CD14-positive monocyte (primary cell): ENCODE data around the gene GPR39. TPM values are rescaled to one million over a fixed set of nuclear protein-coding genes. Genes with fewer than 3 reads are reported as not detected.

ENCODE experiments used
- DNase-seq, 3 donors: peaks; one replicate each; pipeline ENCODE4 v3.0.0-alpha.2; 2011 to 2022
- H2AFZ ChIP-seq: 2 replicates; pipeline ENCODE4 v1.6.0; 2012; ENCODE audit warnings: mild to moderate bottlenecking, low read depth, low read length, inconsistent platforms; ENCODE audit not compliant: insufficient read depth, poor library complexity, severe bottlenecking
- H3K27ac ChIP-seq, 2 donors: 1 replicate in 1 of 2; 2 replicates in 1 of 2; pipeline ENCODE4 v1.5.1; 2012 to 2013; ENCODE audit warnings: low read length in 2 of 2, control low read depth in 1 of 2, inconsistent platforms in 1 of 2, low read depth in 1 of 2, mild to moderate bottlenecking in 1 of 2
- H3K27me3 ChIP-seq, 2 donors: one replicate each; pipeline versions ENCODE4 v1.6.0 to v1.6.1; 2011 to 2013; ENCODE audit warnings: low read length in 2 of 2; ENCODE audit not compliant: control insufficient read depth in 2 of 2, insufficient read depth in 2 of 2
- H3K36me3 ChIP-seq, 2 donors: replicated peaks in 1 of 2; 1 replicate in 1 of 2; 2 replicates in 1 of 2; pipeline versions ENCODE4 v1.5.1 to v1.6.1; 2012 to 2013; ENCODE audit warnings: low read length in 2 of 2, control low read depth in 1 of 2, inconsistent platforms in 1 of 2, mild to moderate bottlenecking in 1 of 2; ENCODE audit not compliant: insufficient read depth in 2 of 2, control insufficient read depth in 1 of 2
- H3K4me1 ChIP-seq, 2 donors: 1 replicate in 1 of 2; 2 replicates in 1 of 2; pipeline versions ENCODE4 v1.5.1 to v1.6.1; 2012 to 2013; ENCODE audit warnings: low read length in 2 of 2, control low read depth in 1 of 2, inconsistent platforms in 1 of 2, mild to moderate bottlenecking in 1 of 2, moderate library complexity in 1 of 2; ENCODE audit not compliant: insufficient read depth in 2 of 2, control insufficient read depth in 1 of 2
- H3K4me2 ChIP-seq: replicated peaks from 2 replicates; pipeline ENCODE3; 2012; ENCODE audit warnings: low read length, moderate library complexity, mild to moderate bottlenecking; ENCODE audit not compliant: poor library complexity, severe bottlenecking; ENCODE audit errors: extremely low read depth
- H3K4me3 ChIP-seq, 3 experiments: fragments of 200-600 bp in 1 of 3; sonication (generic) in 1 of 3; replicated peaks in 1 of 3; 1 replicate in 2 of 3; 2 replicates in 1 of 3; pipeline ENCODE4 v1.5.1; 2011 to 2013; ENCODE audit warnings: low read length in 3 of 3, mild to moderate bottlenecking in 3 of 3, control low read depth in 2 of 3, low read depth in 2 of 3, inconsistent platforms in 1 of 3, moderate library complexity in 1 of 3
- H3K79me2 ChIP-seq: 2 replicates; pipeline ENCODE4 v1.6.0; 2012; ENCODE audit warnings: mild to moderate bottlenecking, control low read depth, inconsistent platforms, low read length, moderate library complexity; ENCODE audit not compliant: insufficient read depth
- H3K9ac ChIP-seq: 2 replicates; pipeline ENCODE4 v1.6.0; 2017; ENCODE audit warnings: low read length, mild to moderate bottlenecking; ENCODE audit not compliant: insufficient read depth, poor library complexity, severe bottlenecking
- H3K9me3 ChIP-seq, 2 donors: replicated peaks in 1 of 2; 1 replicate in 1 of 2; 2 replicates in 1 of 2; pipeline versions ENCODE4 v1.5.1 to v1.6.1; 2012 to 2013; ENCODE audit warnings: low read length in 2 of 2, control low read depth in 1 of 2; ENCODE audit not compliant: control insufficient read depth in 1 of 2, insufficient read depth in 1 of 2
- H4K20me1 ChIP-seq: 2 replicates; pipeline ENCODE4 v1.6.0; 2012; ENCODE audit warnings: mild to moderate bottlenecking, low read length, control low read depth, moderate library complexity; ENCODE audit not compliant: insufficient read depth
- H3K27ac Mint-ChIP-seq, 7 donors: one replicate each; pipeline ENCODE4 v1.8.0; 2020; ENCODE audit warnings: mild to moderate bottlenecking in 7 of 7, mixed read lengths in 7 of 7, moderate library complexity in 6 of 7, inconsistent platforms in 2 of 7
- H3K27me3 Mint-ChIP-seq, 3 donors: one replicate each; pipeline ENCODE4 v1.8.0; 2021 to 2022; ENCODE audit warnings: low read depth in 3 of 3, mild to moderate bottlenecking in 3 of 3, mixed read lengths in 3 of 3, moderate library complexity in 3 of 3, inconsistent platforms in 1 of 3
- H3K36me3 Mint-ChIP-seq, 2 donors: one replicate each; pipeline ENCODE4 v1.8.0; 2020; ENCODE audit warnings: mixed read lengths in 2 of 2, inconsistent platforms in 1 of 2, mild to moderate bottlenecking in 1 of 2
- H3K4me1 Mint-ChIP-seq: one replicate; pipeline ENCODE4 v1.8.0; 2020; ENCODE audit warnings: mild to moderate bottlenecking, mixed read lengths
- H3K4me3 Mint-ChIP-seq, 2 donors: one replicate each; pipeline ENCODE4 v1.8.0; 2020; ENCODE audit warnings: mild to moderate bottlenecking in 2 of 2, mixed read lengths in 2 of 2, moderate library complexity in 1 of 2
- H3K9me3 Mint-ChIP-seq, 7 donors: one replicate each; pipeline ENCODE4 v1.8.0; 2020 to 2022; ENCODE audit warnings: mixed read lengths in 7 of 7, mild to moderate bottlenecking in 6 of 7, moderate library complexity in 6 of 7, inconsistent platforms in 2 of 7
- WGBS: methylation state at CpG from one replicate; pipeline ENCODE4 v1.1.5; 2013; ENCODE audit warnings: missing lambda C conversion rate; ENCODE audit not compliant: insufficient coverage; 5-methylcytosine and 5-hydroxymethylcytosine counted together
- intact Hi-C, 2 donors: fragments of 100-400 bp; cut with micrococcal nuclease; formaldehyde crosslinking; loops; one replicate each; pipeline versions ENCODE4 v1.15.0 to v1.15.1; 2023
- polyA plus RNA-seq, 3 donors: library from polyadenylated mRNA; depleted of rRNA in 1 of 3; unstranded in 2 of 3; stranded (reverse) in 1 of 3; fragments of 300-500 nt in 2 of 3; fragments of >200 nt in 1 of 3; fragmentation: Illumina TruSeq in 2 of 3; gene quantifications; 1 replicate in 2 of 3; 2 replicates in 1 of 3; pipeline ENCODE4 v1.2.3, GENCODE V29; 2012 to 2021
- TF ChIP-seq, protein P1 (sequence below): fragments of 200-600 bp; IDR thresholded peaks from one replicate; pipeline ENCODE4 v1.8.0; 2022; ENCODE audit warnings: antibody characterized with exemption, mild to moderate bottlenecking

The GPR39 gene
- polyA plus RNA-seq, 3 donors, result 0.12 TPM; not detected in 2

DNA sequence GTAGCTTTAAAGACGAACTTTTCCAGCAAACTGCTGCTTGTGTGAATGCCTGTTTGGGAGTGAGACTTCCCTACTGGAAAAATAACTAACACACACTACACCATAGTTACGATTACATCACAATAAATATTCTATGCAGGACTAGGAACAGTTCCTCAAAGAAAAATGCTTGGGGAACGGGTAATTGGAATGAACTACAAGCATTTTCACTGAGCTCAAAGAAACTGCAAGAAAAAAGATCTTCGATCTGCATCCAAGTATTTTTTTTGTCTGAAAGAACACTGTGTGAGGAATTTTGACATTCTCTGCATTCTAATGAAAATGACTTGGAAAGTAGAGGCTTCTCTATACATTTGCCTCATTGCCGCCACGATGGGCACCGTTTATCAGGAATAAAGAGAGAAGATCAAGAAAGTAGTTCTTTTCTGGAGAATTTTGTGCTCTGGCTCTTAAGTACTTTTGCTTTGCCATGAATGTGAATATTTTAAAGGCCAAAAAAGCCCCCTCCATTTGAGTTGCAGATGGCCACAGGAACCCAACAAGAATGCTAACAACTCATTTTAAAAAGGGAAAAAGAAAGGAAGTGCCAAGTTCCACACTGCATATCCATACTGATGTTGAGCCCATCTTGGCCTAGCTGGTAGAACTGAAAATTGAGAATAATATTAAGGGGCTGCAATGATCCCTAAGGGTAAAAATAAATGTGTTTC, 239.8 kb downstream of the GPR39 start:
- TF ChIP-seq, protein P1, sequence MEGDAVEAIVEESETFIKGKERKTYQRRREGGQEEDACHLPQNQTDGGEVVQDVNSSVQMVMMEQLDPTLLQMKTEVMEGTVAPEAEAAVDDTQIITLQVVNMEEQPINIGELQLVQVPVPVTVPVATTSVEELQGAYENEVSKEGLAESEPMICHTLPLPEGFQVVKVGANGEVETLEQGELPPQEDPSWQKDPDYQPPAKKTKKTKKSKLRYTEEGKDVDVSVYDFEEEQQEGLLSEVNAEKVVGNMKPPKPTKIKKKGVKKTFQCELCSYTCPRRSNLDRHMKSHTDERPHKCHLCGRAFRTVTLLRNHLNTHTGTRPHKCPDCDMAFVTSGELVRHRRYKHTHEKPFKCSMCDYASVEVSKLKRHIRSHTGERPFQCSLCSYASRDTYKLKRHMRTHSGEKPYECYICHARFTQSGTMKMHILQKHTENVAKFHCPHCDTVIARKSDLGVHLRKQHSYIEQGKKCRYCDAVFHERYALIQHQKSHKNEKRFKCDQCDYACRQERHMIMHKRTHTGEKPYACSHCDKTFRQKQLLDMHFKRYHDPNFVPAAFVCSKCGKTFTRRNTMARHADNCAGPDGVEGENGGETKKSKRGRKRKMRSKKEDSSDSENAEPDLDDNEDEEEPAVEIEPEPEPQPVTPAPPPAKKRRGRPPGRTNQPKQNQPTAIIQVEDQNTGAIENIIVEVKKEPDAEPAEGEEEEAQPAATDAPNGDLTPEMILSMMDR, result no peak
- no peak overlapping the region for H3K9ac ChIP-seq
- intact Hi-C loops, result no loop called here
- H3K9me3 ChIP-seq, result no peaks in the 10 kb centered on the region
- no peak overlapping the region for H3K27ac ChIP-seq
- H3K36me3 ChIP-seq, result no peaks in the 10 kb centered on the region
- H3K27ac Mint-ChIP-seq, result no peak overlapping the region
- no peak overlapping the region for H2AFZ ChIP-seq
- no peaks in the 10 kb centered on the region for H3K27me3 ChIP-seq
- 90% methylated on average over 2 of the region's 7 CpGs for WGBS
- H3K79me2 ChIP-seq, result no peaks in the 10 kb centered on the region
- no peaks in the 10 kb centered on the region for H3K4me1 ChIP-seq
- peaks cover 0 to 3% (median 1%) of the 10 kb centered on the region in 3 donors for H3K27me3 Mint-ChIP-seq
- H3K4me2 ChIP-seq, result no peak overlapping the region
- peaks cover 0 to 3% (median 0%) of the 10 kb centered on the region in 7 donors for H3K9me3 Mint-ChIP-seq
- H3K4me3 Mint-ChIP-seq, result no peak overlapping the region
- DNase-seq, result no peak
- H3K4me3 ChIP-seq, result no peak overlapping the region
- no peaks in the 10 kb centered on the region for H4K20me1 ChIP-seq
- no peaks in the 10 kb centered on the region for H3K4me1 Mint-ChIP-seq
- H3K36me3 Mint-ChIP-seq, result no peaks in the 10 kb centered on the region

DNA sequence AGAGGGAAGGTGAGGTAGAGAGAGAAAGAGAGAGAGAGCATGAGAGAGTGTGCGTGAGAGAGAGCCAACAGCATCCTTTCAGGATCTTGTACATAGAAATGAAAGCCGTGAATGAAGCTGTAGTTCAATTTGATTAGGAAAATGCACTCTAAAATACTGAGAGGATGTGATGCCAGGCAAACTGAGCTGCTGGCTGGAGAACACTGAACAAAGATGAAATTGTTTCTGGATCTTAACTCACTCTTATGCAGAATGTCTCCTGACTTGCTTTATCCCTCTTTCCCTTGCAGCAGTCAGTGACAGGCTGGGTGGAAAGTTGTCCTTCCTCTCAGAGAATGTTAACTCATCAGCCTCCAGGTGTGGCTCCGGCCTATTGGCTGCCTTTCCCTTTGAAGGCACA, 242.7 kb downstream of the GPR39 start:
- peaks cover 0 to 3% (median 0%) of the 10 kb centered on the region in 7 donors for H3K9me3 Mint-ChIP-seq
- no peaks in the 10 kb centered on the region for H3K9me3 ChIP-seq
- no peak overlapping the region for H3K4me3 Mint-ChIP-seq
- TF ChIP-seq, protein P1, result no peak
- peaks cover 0 to 9% (median 1%) of the 10 kb centered on the region in 3 donors for H3K27me3 Mint-ChIP-seq
- no peaks in the 10 kb centered on the region for H3K36me3 Mint-ChIP-seq
- H3K4me1 ChIP-seq, result no peaks in the 10 kb centered on the region
- H3K4me1 Mint-ChIP-seq, result no peaks in the 10 kb centered on the region
- DNase-seq, result no peak
- H3K4me3 ChIP-seq, result no peak overlapping the region
- H3K27me3 ChIP-seq, result no peaks in the 10 kb centered on the region
- no peak overlapping the region for H2AFZ ChIP-seq
- intact Hi-C loops, result no loop called here
- H3K4me2 ChIP-seq, result no peak overlapping the region
- no peak overlapping the region for H3K27ac Mint-ChIP-seq
- no peaks in the 10 kb centered on the region for H4K20me1 ChIP-seq
- no peaks in the 10 kb centered on the region for H3K79me2 ChIP-seq
- H3K27ac ChIP-seq, result no peak overlapping the region
- no peaks in the 10 kb centered on the region for H3K36me3 ChIP-seq
- WGBS, result 92% methylated on average over 3 of the region's 3 CpGs
- H3K9ac ChIP-seq, result no peak overlapping the region
